Peyer's patch (tissue), 4 donors: ENCODE data around the gene VTI1A. TPM values are rescaled to one million over a fixed set of nuclear protein-coding genes. Genes with fewer than 3 reads are reported as not detected.
A peak's percentile ranks its signal among the peaks of the same experiment; 100 is the strongest.

ENCODE experiments used
- DNase-seq, 3 donors: peaks; one replicate each; pipeline ENCODE4 v3.0.0-alpha.2; 2017 to 2019
- H3K27ac ChIP-seq, 4 donors: fragments of 200-600 bp; sonication (generic); one replicate each; pipeline ENCODE4 v1.5.1; 2016 to 2019
- H3K27me3 ChIP-seq, 2 donors: fragments of 200-600 bp; sonication (generic); one replicate each; pipeline ENCODE4 v1.5.1; 2019
- H3K36me3 ChIP-seq, 3 donors: fragments of 200-600 bp; sonication (generic); one replicate each; pipeline ENCODE4 v1.5.1; 2016 to 2019
- H3K4me1 ChIP-seq, 4 donors: fragments of 200-600 bp; sonication (generic); one replicate each; pipeline ENCODE4 v1.5.1; 2016 to 2019
- H3K4me3 ChIP-seq, 4 donors: fragments of 200-600 bp; sonication (generic); 1 replicate in 3 of 4; 2 replicates in 1 of 4; pipeline ENCODE4 v1.5.1; 2016 to 2019; ENCODE audit warnings: mild to moderate bottlenecking in 1 of 4
- H3K9me3 ChIP-seq, 4 donors: fragments of 200-600 bp; sonication (generic); one replicate each; pipeline ENCODE4 v1.5.1; 2016 to 2019; ENCODE audit warnings: mild to moderate bottlenecking in 1 of 4
- CTCF ChIP-seq, 6 experiments: fragments of 450-650 bp in 4 of 6; fragments of 200-600 bp in 2 of 6; sonication (generic) in 1 of 6; IDR thresholded peaks; one replicate each; pipeline ENCODE4 v1.5.1; 2017 to 2019; ENCODE audit warnings: antibody characterized with exemption in 6 of 6, mild to moderate bottlenecking in 3 of 6, moderate library complexity in 1 of 6
- POLR2A ChIP-seq, 2 donors: fragments of 450-650 bp; IDR thresholded peaks; one replicate each; pipeline ENCODE4 v1.5.1; 2017; ENCODE audit warnings: antibody characterized with exemption in 2 of 2, mild to moderate bottlenecking in 2 of 2, moderate library complexity in 2 of 2
- total RNA-seq, 4 donors: library from RNA; depleted of rRNA; stranded (reverse); fragments of >200 nt; gene quantifications; one replicate each; pipeline ENCODE4 v1.1.0, GENCODE V29; 2016

The VTI1A gene
- total RNA-seq, 4 donors from 2014 or later: 97.2 to 710 (median 170) TPM

GRCh38 chr10:112716076-112716475 is 269.1 kb downstream of the VTI1A start:
- H3K36me3 ChIP-seq: no peaks in the 10 kb centered on the region
- no peaks in the 10 kb centered on the region for H3K9me3 ChIP-seq
- DNase-seq: no peak
- peaks cover 0 to 20% (median 0%) of the 10 kb centered on the region in 4 donors for H3K4me1 ChIP-seq
- no peaks in the 10 kb centered on the region for H3K27me3 ChIP-seq
- TF ChIP-seq CTCF (IDR thresholded peaks at IDR 0.05) (no peak), POLR2A (IDR thresholded peaks at IDR 0.05) (no peak)
- H3K27ac ChIP-seq: peak overlapping the region in 2 of 4 donors; percentile 0 to 27
- H3K4me3 ChIP-seq: no peak overlapping the region

GRCh38 chr10:112716924-112717413 is 270.0 kb downstream of the VTI1A start:
- Histone ChIP-seq H3K27me3 (no peaks in the 10 kb centered on the region), H3K9me3 (no peaks in the 10 kb centered on the region), H3K4me1 (peaks cover 0 to 20% (median 0%) of the 10 kb centered on the region in 4 donors), H3K27ac (peak overlapping the region in 1 of 4 donors; percentile 4), H3K4me3 (no peak overlapping the region), H3K36me3 (no peaks in the 10 kb centered on the region)
- peak in 1 of 3 donors; percentile 58 for DNase-seq
- no peak for TF ChIP-seq CTCF (IDR thresholded peaks at IDR 0.05)
- no peak for TF ChIP-seq POLR2A (IDR thresholded peaks at IDR 0.05)

GRCh38 chr10:112720178-112720577 is 273.2 kb downstream of the VTI1A start:
- TF ChIP-seq POLR2A (IDR thresholded peaks at IDR 0.05) (no peak), CTCF (IDR thresholded peaks at IDR 0.05) (no peak)
- H3K27ac ChIP-seq: no peak overlapping the region
- no peak for DNase-seq
- H3K9me3 ChIP-seq: no peaks in the 10 kb centered on the region
- no peaks in the 10 kb centered on the region for H3K27me3 ChIP-seq
- H3K4me3 ChIP-seq: no peak overlapping the region
- no peaks in the 10 kb centered on the region for H3K36me3 ChIP-seq
- H3K4me1 ChIP-seq: peaks cover 0 to 15% (median 0%) of the 10 kb centered on the region in 4 donors

- Histone ChIP-seq H3K36me3 (no peaks in the 10 kb centered on the region), H3K4me1 (peaks cover 0 to 11% (median 0%) of the 10 kb centered on the region in 4 donors), H3K9me3 (no peaks in the 10 kb centered on the region), H3K27me3 (no peaks in the 10 kb centered on the region), H3K4me3 (no peak overlapping the region), H3K27ac (no peak overlapping the region)
- DNase-seq: no peak
- TF ChIP-seq POLR2A (IDR thresholded peaks at IDR 0.05): no peak
- TF ChIP-seq CTCF (IDR thresholded peaks at IDR 0.05): peak in 5 of 6 experiments; percentile 39 to 83 (median 83)
These were observed 274.2 kb downstream of the VTI1A start for GRCh38 chr10:112721080-112721698.

- TF ChIP-seq POLR2A (IDR thresholded peaks at IDR 0.05) (no peak), CTCF (IDR thresholded peaks at IDR 0.05) (no peak)
- no peaks in the 10 kb centered on the region for H3K9me3 ChIP-seq
- H3K4me1 ChIP-seq: peaks cover 0 to 2% (median 0%) of the 10 kb centered on the region in 4 donors
- no peaks in the 10 kb centered on the region for H3K27me3 ChIP-seq
- no peak overlapping the region for H3K27ac ChIP-seq
- no peak for DNase-seq
- no peaks in the 10 kb centered on the region for H3K36me3 ChIP-seq
- H3K4me3 ChIP-seq: no peak overlapping the region
These were observed 275.7 kb downstream of the VTI1A start for GRCh38 chr10:112722758-112723157.
